Stimulated activated CD4-positive, alpha-beta T cell treated with anti-CD3 and anti-CD28 coated beads, TNF-alpha, amount 100 ng/mL, for 24 hours (primary cell): ENCODE measurements around the gene RNF126.
"Not testable (repeated sequence)": the region's sequence is repeated elsewhere in the genome, so short reads cannot be mapped to it uniquely, and the experiment has no call there.

Source experiments
- DNase-seq, 3 experiments: peaks; one replicate each; pipeline ENCODE4 v3.0.0-alpha.2; 2020; ENCODE audit warnings: low read depth in 3 of 3

The RNF126 gene

GRCh38 chr19:613732-614567 lies 49.1 kb downstream of the RNF126 start:
- no peak for DNase-seq

- no peak for DNase-seq
Measured at GRCh38 chr19:612941-613340, 50.1 kb downstream of the RNF126 start.

GRCh38 chr19:611481-611868 lies 51.5 kb downstream of the RNF126 start:
- peak; percentile 51 to 76 (median 56) for DNase-seq

- peak in 1 of 3 experiments; percentile 55 for DNase-seq
Measured at GRCh38 chr19:610801-611480, 52.1 kb downstream of the RNF126 start.

GRCh38 chr19:610071-610800 lies 52.8 kb downstream of the RNF126 start:
- DNase-seq: no peak

GRCh38 chr19:609004-609346 lies 54.0 kb downstream of the RNF126 start:
- no peak for DNase-seq

GRCh38 chr19:608155-609003 lies 54.6 kb downstream of the RNF126 start:
- DNase-seq: no peak

GRCh38 chr19:607301-608154 lies 55.5 kb downstream of the RNF126 start:
- DNase-seq: no peak

- peak in 1 of 3 experiments; percentile 52 for DNase-seq
Measured at GRCh38 chr19:605061-605971, 57.7 kb downstream of the RNF126 start.

- DNase-seq: peak in 1 of 3 experiments; percentile 62
Measured at GRCh38 chr19:604355-604754, 58.7 kb downstream of the RNF126 start.

GRCh38 chr19:603779-604178 lies 59.2 kb downstream of the RNF126 start:
- not testable (repeated sequence) for DNase-seq

GRCh38 chr19:603302-603639 lies 59.7 kb downstream of the RNF126 start:
- DNase-seq: not testable (repeated sequence)

GRCh38 chr19:602391-603301 lies 60.4 kb downstream of the RNF126 start:
- no peak for DNase-seq

- no peak for DNase-seq
Measured at GRCh38 chr19:601790-602189, 61.2 kb downstream of the RNF126 start.

- DNase-seq: no peak
Measured at GRCh38 chr19:601310-601709, 61.7 kb downstream of the RNF126 start.
